K562 (cell line): ENCODE results near the gene OBP2A.

ENCODE experiments used
- BCLAF1 ChIP-seq, 2 experiments: fragments of 450-650 bp in 1 of 2; IDR thresholded peaks; 2 replicates each; pipeline ENCODE4 v1.6.1; 2011 to 2017; ENCODE audit warnings: low read depth in 2 of 2, antibody characterized with exemption in 1 of 2, borderline replicate concordance in 1 of 2, low read length in 1 of 2, mild to moderate bottlenecking in 1 of 2, mixed read lengths in 1 of 2; ENCODE audit not compliant: control insufficient read depth in 1 of 2
- CHAMP1 ChIP-seq: fragments of 450-650 bp; IDR thresholded peaks from 2 replicates; pipeline ENCODE4 v1.6.1; 2016; ENCODE audit warnings: mild to moderate bottlenecking
- NFE2L1 ChIP-seq: fragments of 450-650 bp; IDR thresholded peaks from 2 replicates; pipeline ENCODE4 v1.6.1; 2016; ENCODE audit warnings: missing genetic modification characterization, low read depth, mild to moderate bottlenecking, missing compliant biosample characterization, moderate library complexity, borderline replicate concordance
- POLR2A ChIP-seq: fragments of 450-650 bp; conservative IDR thresholded peaks from 2 replicates; pipeline ENCODE4 v1.6.1; 2016
- TBL1XR1 ChIP-seq, 2 experiments: IDR thresholded peaks; 2 replicates each; pipeline ENCODE4 v1.6.1; 2012; ENCODE audit warnings: improper control_type of control experiment in 2 of 2, low read length in 2 of 2, mild to moderate bottlenecking in 1 of 2
- ZBED1 ChIP-seq: IDR thresholded peaks from 2 replicates; pipeline ENCODE4 v1.6.1; 2014
- ZBTB26 ChIP-seq: fragments of 450-650 bp; formaldehyde crosslinking; IDR thresholded peaks from 2 replicates; pipeline ENCODE4 v1.4.0; 2022; ENCODE audit warnings: missing genetic modification characterization

GRCh38 chr9:135503371-135504261 lies 42.3 kb upstream of the OBP2A start:
- TF ChIP-seq BCLAF1 (IDR thresholded peaks at IDR 0.05; ENCODE audit: borderline replicate concordance in 1 of 2, control insufficient read depth in 1 of 2, low read depth in 2 of 2, low read length in 1 of 2) (no peak), NFE2L1 (tag) (no peak), CHAMP1 (no peak), ZBTB26 (no peak), POLR2A (no peak), ZBED1 (no peak), TBL1XR1 (IDR thresholded peaks at IDR 0.05; ENCODE audit: low read length in 2 of 2) (no peak)
